SJSA1 (cell line): Measurements from ENCODE around the gene TBC1D5. TPM values are rescaled to one million over a fixed set of nuclear protein-coding genes. Genes with fewer than 3 reads are reported as not detected.
A peak's percentile ranks its signal among the peaks of the same experiment; 100 is the strongest.
"Not testable (repeated sequence)": the region's sequence is repeated elsewhere in the genome, so short reads cannot be mapped to it uniquely, and the experiment has no call there.

Source experiments
- DNase-seq, 2 experiments: peaks; one replicate each; pipeline ENCODE4 v3.0.0-alpha.2; 2015 to 2020; ENCODE audit warnings: low spot score in 2 of 2, low read depth in 1 of 2
- H3K27ac ChIP-seq: fragments of 250-450 bp; sonication (Bioruptor Pico); 2 replicates; pipeline ENCODE4 v1.5.1; 2020; ENCODE audit warnings: mild to moderate bottlenecking, moderate library complexity
- H3K27me3 ChIP-seq: fragments of 250-450 bp; sonication (Bioruptor Pico); replicated peaks from 2 replicates; pipeline ENCODE4 v1.5.1; 2020; ENCODE audit warnings: mild to moderate bottlenecking, moderate library complexity
- H3K36me3 ChIP-seq: fragments of 250-450 bp; sonication (Bioruptor Pico); 2 replicates; pipeline ENCODE4 v1.5.1; 2020; ENCODE audit warnings: mild to moderate bottlenecking
- H3K4me1 ChIP-seq: fragments of 250-450 bp; sonication (Bioruptor Pico); replicated peaks from 2 replicates; pipeline ENCODE4 v1.6.1; 2021; ENCODE audit warnings: mild to moderate bottlenecking
- H3K4me3 ChIP-seq: fragments of 250-450 bp; sonication (Bioruptor Pico); 2 replicates; pipeline ENCODE4 v1.5.1; 2020; ENCODE audit warnings: mild to moderate bottlenecking
- H3K9me3 ChIP-seq: fragments of 250-450 bp; sonication (Bioruptor Pico); replicated peaks from 2 replicates; pipeline ENCODE4 v1.5.1; 2020; ENCODE audit warnings: mild to moderate bottlenecking
- total RNA-seq: library from RNA; depleted of rRNA; stranded (reverse); fragments of >200 nt; shearing (Covaris generic); gene quantifications from 2 replicates; pipeline ENCODE4 v1.2.3, GENCODE V29; 2014; rRNA removed

Gene TBC1D5
- total RNA-seq = 20.6 and 40.8 TPM in 2 replicates

DNA sequence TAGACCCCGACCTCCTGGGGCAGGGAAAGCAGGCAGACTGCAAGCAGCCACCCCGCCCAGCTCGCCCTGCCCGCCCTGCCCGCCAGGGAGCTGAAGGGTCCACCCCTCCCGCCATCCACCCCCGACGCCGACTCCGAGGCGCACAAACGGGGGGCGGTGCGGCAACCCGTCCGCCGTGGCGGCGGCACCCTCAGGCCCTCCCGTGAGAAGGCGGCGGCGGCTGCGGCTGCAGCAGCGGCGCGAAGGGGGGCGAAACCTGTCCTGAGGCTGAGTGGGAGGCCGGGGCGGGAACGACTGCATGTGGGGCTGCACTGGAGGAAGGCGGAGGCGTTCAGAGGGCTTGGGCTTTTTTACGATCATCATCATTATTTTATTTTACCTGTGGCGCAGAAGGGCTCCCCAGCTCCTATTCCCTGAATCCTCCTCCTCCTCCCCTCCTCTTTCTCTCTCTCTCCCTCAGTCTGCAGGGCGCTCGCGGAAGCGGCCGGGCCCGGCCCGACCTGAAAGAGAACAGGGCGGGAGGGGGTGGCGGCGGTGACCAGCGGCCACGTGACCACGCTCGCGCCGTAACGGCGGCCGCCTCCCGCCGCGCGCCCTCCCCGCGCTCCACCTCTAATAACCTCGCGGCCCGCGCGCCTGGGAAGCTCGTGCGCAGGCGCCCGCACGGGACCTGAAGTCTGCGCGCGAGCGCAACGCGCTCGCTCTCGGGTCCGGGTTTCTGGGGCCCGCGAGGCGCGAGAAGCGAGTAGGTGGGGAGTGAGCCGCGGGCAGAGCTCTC lies at the start of gene TBC1D5:
TBC1D5 (minus strand) TSS at position 530 of the 778 bp plus-strand sequence. CDS start 234,061 bp downstream, outside the sequence.
- no peaks in the 10 kb centered on the region for H3K9me3 ChIP-seq
- peaks cover 21% of the 10 kb centered on the region for H3K4me1 ChIP-seq
- H3K27ac ChIP-seq = peak within 1 kb of the TSS; percentile 88
- H3K36me3 ChIP-seq = no peaks in the 10 kb centered on the region
- peak within 1 kb of the TSS; percentile 59 for H3K4me3 ChIP-seq
- H3K27me3 ChIP-seq = no peaks in the 10 kb centered on the region
- DNase-seq = peak; percentile 96 to 97

DNA sequence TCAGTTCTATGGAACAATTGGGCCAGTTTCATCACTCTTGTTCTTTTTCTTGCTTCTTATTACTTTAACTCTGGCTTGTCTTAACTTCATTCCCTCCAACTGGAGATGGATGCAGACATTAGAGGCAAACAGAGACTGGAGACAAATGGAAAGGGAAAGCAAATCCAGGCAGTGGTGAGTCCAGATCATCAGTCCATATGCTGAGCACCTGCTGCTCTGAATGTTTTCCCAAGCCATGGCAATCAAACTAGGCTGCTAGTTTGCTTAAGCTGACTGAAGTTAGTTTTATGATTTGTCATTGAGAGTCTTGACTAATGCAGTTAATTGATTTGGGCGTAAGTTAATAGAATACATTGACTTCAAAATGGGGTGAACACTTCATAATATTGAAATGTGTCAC lies 41.0 kb upstream of the TBC1D5 start:
- Histone ChIP-seq H3K9me3 (no peaks in the 10 kb centered on the region), H3K27ac (no peak overlapping the region), H3K36me3 (no peaks in the 10 kb centered on the region)

DNA sequence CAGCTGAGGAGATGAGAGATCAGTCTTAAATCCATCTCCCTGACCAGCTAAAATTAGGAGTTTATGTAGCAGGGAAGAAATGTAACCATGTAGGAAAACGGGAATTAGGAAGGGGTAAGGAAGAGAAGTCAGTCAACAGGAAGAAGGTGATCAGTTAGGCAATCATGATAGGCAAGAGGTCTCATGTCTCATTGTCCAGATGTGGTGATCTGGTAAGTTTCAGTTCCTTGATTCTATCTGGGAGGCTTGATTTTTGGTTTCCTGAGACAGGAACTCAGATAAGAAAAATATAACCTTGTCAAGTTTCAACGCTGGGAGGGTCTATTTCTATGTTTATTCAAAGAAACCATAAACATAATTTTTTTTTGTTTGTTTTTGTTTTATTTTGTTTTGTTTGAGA lies 40.3 kb upstream of the TBC1D5 start:
- Histone ChIP-seq H3K27ac (no peak overlapping the region), H3K27me3 (no peaks in the 10 kb centered on the region), H3K36me3 (no peaks in the 10 kb centered on the region), H3K9me3 (no peaks in the 10 kb centered on the region), H3K4me1 (no peaks in the 10 kb centered on the region), H3K4me3 (no peak overlapping the region)
- no peak for DNase-seq

More for the DNA sequence above, 41.0 kb upstream of the TBC1D5 start:
- no peaks in the 10 kb centered on the region for H3K27me3 ChIP-seq
- H3K4me3 ChIP-seq = no peak overlapping the region
- no peak for DNase-seq
- H3K4me1 ChIP-seq = no peaks in the 10 kb centered on the region

DNA sequence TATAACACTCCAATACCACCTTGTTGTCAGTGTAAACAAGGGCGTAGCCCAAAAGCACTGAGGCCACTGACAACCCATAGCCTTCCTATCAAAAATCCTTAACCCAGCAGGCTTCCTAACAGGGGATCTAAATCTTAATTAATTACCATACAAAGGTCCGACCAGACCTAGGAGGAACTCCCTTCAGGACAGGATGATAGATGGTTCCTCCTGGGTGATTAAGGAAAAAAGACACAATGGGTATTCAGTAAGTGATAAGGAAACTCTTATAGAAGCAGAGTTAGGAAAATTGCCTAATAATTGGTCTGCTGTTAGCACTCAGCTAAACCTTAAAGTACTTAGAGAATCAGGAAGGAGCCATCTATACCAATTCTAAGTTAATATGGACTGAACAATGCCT lies 37.9 kb upstream of the TBC1D5 start:
- DNase-seq, H3K9me3 ChIP-seq, H3K36me3 ChIP-seq, H3K27ac ChIP-seq, H3K4me1 ChIP-seq, H3K4me3 ChIP-seq, H3K27me3 ChIP-seq: not testable (repeated sequence)

DNA sequence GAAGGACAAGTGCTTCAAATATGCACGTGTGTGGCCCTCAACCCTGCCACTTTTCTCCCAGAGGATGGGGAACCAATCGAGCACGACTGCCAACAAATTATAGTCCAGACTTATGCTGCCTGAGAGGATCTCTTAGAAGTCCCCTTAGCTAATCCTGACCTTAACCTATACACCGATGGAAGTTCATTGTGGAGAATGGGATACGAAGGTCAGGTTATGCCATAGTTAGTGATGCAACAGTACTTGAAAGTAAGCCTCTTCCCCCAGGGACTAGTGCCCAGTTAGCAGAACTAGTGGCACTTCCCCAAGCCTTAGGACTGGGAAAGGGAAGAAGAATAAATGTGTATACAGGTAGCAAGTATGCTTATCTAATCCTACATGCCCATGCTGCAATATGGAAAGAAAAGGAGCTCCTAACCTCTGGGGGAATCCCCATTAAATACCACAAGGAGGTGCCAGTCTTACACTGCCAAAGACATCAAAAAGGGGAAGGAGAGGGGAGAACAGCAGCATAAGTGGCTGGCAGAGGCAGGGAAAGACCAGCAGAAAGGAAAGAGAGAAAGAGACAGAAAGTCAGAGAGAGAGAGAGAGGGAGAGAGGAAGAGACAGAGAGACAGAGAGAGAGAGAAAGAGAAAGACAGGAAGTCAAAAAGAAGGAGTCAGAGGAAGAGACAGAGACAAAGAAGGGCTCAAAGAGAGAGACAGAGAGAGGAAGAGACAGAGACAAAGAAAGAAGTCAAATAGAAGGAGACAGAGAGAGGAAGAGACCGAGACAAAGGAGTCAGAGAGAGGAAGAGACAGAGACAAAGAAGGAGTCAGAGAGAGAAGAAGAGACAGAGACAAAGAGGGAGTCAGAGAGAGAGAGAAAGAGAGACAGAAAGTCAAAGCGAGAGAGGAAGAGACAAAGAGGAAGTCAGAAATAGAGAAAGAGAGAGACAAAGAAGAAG lies 37.1 kb upstream of the TBC1D5 start:
- H3K27me3 ChIP-seq, H3K4me1 ChIP-seq, H3K36me3 ChIP-seq, DNase-seq, H3K4me3 ChIP-seq, H3K9me3 ChIP-seq, H3K27ac ChIP-seq: not testable (repeated sequence)

DNA sequence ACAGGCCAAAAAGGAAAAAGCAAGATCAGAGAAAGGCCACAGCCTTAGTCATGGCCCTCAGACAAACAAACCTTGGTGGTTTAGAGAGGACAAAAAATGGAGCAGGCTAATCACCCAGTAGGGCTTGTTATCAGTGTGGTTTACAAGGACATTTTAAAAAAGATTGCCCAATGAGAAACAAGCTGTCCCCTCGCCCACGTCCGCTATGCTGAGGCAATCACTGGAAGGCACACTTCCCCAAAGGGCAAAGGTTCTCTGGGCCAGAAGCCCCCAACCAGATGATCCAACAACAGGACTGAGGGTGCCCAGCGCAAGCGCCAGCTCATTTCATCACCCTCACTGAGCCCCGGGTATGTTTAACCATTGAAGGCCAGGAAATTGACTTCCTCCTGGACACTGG lies 34.9 kb upstream of the TBC1D5 start:
- not testable (repeated sequence) for H3K4me1 ChIP-seq, H3K36me3 ChIP-seq, H3K9me3 ChIP-seq, H3K4me3 ChIP-seq, H3K27me3 ChIP-seq, H3K27ac ChIP-seq, DNase-seq

DNA sequence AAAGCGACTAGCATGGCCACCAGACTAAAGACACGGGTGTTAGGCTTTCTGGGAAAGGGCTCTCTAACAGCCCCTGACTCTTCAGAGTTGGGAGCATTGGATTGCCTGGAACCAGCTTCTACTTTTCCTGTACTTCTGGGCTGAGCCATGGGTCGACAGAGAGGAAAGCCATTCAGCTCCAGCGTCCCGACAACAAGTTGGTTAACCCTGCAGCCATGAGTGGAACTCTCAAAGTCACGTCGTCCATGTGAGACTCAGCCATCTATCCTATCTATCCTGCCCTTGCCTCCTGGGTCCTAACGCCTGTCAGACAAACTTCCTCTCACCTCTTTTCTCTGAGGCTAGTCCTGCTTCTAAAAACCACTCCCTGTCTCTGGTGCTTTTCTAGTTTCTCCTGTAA lies 32.6 kb upstream of the TBC1D5 start:
- Histone ChIP-seq H3K4me1 (no peaks in the 10 kb centered on the region), H3K9me3 (no peaks in the 10 kb centered on the region), H3K4me3 (no peak overlapping the region), H3K36me3 (no peaks in the 10 kb centered on the region), H3K27me3 (no peaks in the 10 kb centered on the region), H3K27ac (no peak overlapping the region)
- no peak for DNase-seq

GRCh38 chr3:17774180-17774910 lies 31.9 kb upstream of the TBC1D5 start:
- not testable (repeated sequence) for DNase-seq, H3K4me1 ChIP-seq, H3K27me3 ChIP-seq, H3K4me3 ChIP-seq, H3K9me3 ChIP-seq, H3K27ac ChIP-seq, H3K36me3 ChIP-seq

GRCh38 chr3:17772556-17772955 lies 30.1 kb upstream of the TBC1D5 start:
- DNase-seq = no peak
- Histone ChIP-seq H3K4me3 (no peak overlapping the region), H3K4me1 (no peaks in the 10 kb centered on the region), H3K9me3 (no peaks in the 10 kb centered on the region), H3K27me3 (no peaks in the 10 kb centered on the region), H3K27ac (no peak overlapping the region), H3K36me3 (no peaks in the 10 kb centered on the region)

DNA sequence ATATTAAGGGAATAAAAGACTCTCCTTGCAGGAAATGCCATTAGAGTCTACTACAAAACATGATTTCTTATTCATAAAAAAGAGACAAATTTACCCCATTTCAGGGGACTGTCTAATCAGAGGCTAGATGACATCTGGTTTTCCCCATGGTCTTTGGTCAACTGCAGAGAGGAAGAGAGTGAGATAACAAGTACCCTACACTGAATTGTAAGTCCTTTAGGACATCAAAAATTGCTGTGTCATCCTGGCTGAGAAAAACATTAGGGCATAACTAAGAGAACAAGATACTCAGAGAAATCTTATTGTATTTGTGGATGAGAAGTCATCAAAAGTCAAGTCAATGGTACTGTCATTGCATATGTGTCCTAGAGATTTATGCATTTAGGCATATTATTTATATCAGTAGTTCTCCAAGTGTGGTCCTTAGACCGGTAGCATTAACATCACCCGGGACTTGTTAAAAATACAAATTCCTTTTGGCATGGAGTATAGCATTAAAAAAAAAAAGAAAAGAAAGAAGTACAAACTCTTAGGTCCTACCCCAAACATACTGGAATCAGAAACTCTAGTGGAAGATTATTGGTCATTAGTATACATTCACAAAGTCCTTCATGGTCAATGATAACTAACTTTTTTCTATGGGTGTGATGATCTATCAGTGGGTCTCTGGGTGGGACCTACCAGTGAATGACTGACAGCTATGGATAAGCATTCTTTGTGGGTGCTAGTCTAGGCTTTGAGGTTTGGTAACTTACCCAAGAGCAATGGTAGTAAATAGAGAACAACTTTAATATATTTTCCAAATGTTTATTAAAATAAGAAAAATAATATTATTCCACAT lies 29.0 kb upstream of the TBC1D5 start:
- no peak overlapping the region for H3K27ac ChIP-seq
- H3K36me3 ChIP-seq = no peaks in the 10 kb centered on the region
- H3K9me3 ChIP-seq = no peaks in the 10 kb centered on the region
- H3K4me1 ChIP-seq = no peaks in the 10 kb centered on the region
- H3K4me3 ChIP-seq = no peak overlapping the region
- no peak for DNase-seq
- no peaks in the 10 kb centered on the region for H3K27me3 ChIP-seq

DNA sequence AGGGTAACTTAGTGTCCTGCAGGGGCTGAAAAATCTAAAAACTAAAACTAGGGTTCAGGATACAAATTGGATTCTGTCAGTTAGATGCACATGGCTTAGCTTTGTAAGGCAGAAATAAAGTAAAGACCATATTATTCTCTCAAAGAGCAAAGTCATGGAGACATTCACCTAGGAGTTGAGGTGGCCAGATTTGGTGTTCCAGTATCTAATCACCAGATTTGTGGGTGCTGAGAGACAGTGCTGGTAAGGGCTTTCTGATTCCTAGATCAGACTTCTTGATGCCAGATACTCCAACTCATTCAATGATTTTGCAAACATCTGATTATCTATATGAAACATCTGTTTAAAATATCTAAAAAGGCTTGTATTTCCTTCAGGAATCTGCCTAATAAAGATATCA lies 28.3 kb upstream of the TBC1D5 start:
- H3K27me3 ChIP-seq = no peaks in the 10 kb centered on the region
- H3K4me3 ChIP-seq = no peak overlapping the region
- H3K4me1 ChIP-seq = no peaks in the 10 kb centered on the region
- no peaks in the 10 kb centered on the region for H3K36me3 ChIP-seq
- no peaks in the 10 kb centered on the region for H3K9me3 ChIP-seq
- H3K27ac ChIP-seq = no peak overlapping the region
- no peak for DNase-seq

- Histone ChIP-seq H3K27ac (no peak overlapping the region), H3K36me3 (no peaks in the 10 kb centered on the region), H3K4me1 (no peaks in the 10 kb centered on the region), H3K9me3 (no peaks in the 10 kb centered on the region), H3K27me3 (no peaks in the 10 kb centered on the region), H3K4me3 (no peak overlapping the region)
- DNase-seq = no peak
Observed at GRCh38 chr3:17765819-17766472, 23.5 kb upstream of the TBC1D5 start.
